ENCODE data around the gene CLCF1.
"Not testable (repeated sequence)": the region's sequence is repeated elsewhere in the genome, so short reads cannot be mapped to it uniquely, and the experiment has no call there.

Gene CLCF1

DNA sequence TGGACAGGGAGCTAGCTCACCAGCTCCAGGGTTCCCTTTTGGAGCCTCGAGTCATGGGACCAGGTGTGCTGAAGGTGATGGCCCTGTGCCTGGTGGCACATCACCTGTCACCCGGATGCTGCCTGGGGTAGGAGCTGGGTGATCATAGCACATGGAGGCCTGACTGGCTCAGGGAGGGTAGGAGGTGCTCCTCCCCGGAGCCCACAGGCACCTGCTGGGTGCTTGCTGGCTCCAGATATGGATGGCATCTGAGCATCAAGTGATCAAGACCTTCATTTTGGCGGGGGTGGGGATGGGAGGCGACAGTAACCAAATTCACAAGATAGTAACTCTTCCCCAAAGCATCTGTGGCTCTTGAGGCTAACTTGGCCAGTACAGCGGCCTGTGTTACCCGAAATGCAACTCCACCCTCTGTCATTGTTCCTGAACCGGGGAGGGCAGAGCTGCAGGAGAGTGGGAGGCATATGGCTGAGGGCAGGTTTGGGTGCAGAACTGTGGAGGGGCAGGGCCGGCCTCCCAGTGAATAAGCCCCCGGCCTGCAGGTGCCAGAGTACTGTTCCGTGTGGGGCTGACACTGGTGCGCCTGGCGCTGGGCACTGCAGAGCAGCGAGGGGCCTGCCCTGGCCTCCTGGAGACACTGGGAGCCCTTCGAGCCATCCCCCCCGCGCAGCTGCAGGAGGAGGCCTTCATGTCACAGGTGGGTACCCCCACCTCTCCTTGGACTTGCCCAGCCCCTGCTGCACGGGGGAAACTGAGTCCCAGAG is 35.2 kb upstream of the CLCF1 start:
- DNase-seq, result no peak

- no peak for DNase-seq
Observed at GRCh38 chr11:67407688-67408163, 34.3 kb upstream of the CLCF1 start.

- no peak for DNase-seq
Observed at GRCh38 chr11:67406969-67407687, 33.7 kb upstream of the CLCF1 start.

DNA sequence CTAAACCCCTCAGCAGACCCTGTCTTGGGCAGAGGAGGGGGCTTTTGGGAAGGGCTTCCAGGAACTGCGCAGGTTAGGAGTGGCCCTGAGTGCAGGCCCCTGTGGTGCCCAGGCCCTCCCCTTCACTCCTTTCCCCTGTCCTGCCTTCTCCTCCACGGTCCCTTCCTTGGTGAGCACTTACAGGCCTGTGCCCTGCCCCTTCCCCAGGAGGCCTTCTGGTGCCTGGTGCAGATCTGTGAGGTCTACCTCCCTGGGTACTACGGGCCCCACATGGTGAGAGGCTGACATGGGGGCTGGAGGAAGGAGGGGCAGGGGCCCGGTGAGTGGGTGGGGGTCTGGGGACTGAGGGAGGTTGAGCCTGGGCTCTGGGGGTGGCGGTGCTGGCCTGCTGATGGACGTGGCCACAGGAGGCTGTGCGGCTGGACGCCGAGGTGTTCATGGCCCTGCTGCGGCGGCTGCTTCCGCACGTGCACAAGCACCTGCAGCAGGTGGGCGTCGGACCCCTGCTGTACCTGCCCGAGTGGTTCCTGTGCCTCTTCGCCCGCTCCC is 33.1 kb upstream of the CLCF1 start:
- no peak for DNase-seq

DNA sequence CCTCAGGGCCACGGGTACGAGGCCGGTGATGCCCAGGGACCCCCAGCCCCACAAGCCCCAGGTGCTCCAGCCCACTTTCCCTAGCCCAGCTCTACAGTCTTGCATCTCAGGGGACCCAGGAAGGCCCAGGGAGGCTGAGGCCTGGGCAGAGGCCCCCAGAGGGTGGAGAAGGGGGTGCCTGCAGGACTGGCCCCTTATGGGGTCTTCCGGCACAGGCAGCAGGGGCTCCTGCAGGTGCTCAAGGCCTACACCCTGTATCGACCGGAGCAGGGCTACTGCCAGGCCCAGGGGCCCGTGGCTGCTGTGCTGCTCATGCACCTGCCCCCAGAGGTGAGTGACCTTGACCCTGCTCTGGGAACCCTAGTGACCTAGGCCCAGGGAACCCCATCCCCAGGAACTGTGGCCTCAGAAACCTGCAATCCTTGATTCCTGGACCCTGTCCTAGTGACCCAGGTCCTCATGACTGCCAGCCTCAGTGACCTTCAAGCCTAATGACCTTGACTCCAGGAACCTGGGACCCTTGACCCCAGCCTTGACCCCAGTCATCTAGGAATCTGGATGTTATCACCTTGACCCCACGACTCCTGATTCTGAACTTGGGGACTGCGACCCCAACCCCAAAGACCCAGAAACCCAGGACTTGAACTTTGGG is 32.4 kb upstream of the CLCF1 start:
- no peak for DNase-seq

DNA sequence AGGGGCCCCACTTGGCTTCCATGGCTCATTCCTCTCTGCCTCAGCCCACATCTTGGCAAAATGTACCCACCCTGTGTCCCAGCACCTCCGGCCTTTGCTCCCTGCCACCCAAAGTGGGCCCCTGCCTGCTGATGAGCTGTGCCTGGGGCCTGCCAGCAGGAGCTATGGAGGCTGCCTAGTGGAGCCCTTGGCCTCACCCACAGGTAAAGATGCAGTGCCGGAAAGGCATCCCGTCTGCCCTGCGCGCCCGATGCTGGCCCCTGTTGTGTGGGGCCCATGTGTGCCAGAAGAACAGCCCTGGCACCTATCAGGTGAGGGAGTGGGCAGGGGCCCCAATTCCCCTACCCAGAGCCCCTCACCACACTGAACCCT is 31.8 kb upstream of the CLCF1 start:
- no peak for DNase-seq

GRCh38 chr11:67404515-67405195 is 31.3 kb upstream of the CLCF1 start:
- no peak for DNase-seq

DNA sequence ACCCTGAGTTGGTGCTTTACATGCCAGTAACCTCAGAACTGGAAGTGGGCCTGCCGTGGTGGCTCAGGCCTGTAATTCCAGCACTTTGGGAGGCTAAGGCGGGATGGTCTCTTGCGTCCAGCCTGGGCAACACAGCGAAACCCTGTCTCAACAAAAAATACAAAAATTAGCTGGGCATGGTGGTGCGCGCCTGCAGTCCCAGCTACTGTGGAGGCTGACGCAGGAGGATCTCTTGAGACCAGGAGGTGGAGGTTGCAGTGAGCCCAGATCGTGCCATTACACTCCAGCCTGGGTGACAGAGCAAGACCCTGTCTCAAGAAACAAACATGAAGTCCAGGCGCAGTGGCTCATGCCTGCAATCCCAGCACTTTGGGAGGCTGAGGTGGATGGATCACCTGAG is 29.7 kb upstream of the CLCF1 start:
- not testable (repeated sequence) for DNase-seq

- peak; percentile 52 for DNase-seq
Observed at GRCh38 chr11:67402192-67402839, 28.9 kb upstream of the CLCF1 start.

GRCh38 chr11:67401495-67402191 is 28.2 kb upstream of the CLCF1 start, which contains the start of gene PPP1CA:
Gene PPP1CA (minus strand): TSS chr11:67401858. CDS start chr11:67401782, 76 bp downstream.
- DNase-seq, result peak; percentile 74

GRCh38 chr11:67400942-67401494 is 27.6 kb upstream of the CLCF1 start:
- no peak for DNase-seq

GRCh38 chr11:67400251-67400941 is 27.0 kb upstream of the CLCF1 start:
- no peak for DNase-seq

- DNase-seq, result no peak
Observed at GRCh38 chr11:67398661-67399563, 25.5 kb upstream of the CLCF1 start.

DNA sequence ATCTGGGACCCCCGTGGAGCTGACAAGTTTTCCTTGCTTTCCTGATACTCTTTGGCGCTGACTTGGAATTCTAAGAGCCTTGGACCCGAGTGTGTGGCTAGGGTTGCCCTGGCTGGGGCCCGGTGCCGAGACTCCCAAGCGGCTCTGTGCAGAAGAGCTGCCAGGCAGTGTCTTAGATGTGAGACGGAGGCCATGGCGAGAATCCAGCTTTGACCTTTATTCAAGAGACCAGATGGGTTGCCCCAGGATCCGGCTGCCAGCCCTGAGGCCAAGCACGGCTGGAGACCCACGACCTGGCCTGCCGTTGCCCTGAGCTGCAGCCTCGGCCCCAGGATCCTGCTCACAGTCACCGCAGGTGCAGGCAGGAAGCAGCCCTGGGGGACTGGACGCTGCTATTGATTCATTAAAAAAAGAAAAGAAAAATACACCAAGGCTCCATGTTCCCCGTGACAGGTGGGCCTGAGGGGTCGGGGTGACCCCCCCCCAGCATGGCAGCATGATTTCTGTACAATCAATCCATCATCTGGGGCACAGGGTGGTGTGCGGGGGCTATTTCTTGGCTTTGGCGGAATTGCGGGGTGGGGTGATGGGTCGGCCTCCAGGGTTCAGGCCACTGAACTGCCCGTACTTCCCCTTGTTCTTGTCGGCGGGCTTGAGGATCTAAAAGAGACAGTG is 24.7 kb upstream of the CLCF1 start:
- DNase-seq, result no peak

DNA sequence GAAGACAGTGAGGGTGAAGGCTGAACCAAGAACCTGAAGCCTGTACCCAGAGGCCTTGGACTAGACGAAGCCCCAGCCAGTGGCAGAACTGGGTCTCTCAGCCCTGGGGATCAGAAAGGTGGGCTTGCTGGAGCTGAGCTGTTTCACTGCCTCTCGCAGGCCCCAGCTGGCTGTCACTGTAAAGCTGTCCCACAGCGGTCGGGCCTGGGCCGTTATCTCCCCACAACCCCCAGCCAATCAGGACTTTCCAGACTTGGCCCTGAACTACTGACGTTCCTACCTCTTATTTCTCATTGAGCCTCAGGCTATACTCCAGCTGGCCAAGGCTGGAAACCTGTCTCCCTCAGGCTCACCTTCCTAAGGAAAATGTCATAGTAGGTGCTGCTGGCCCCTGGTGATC is 24.1 kb upstream of the CLCF1 start:
- DNase-seq, result no peak

GRCh38 chr11:67396587-67397389 is 23.4 kb upstream of the CLCF1 start:
- DNase-seq, result no peak

DNA sequence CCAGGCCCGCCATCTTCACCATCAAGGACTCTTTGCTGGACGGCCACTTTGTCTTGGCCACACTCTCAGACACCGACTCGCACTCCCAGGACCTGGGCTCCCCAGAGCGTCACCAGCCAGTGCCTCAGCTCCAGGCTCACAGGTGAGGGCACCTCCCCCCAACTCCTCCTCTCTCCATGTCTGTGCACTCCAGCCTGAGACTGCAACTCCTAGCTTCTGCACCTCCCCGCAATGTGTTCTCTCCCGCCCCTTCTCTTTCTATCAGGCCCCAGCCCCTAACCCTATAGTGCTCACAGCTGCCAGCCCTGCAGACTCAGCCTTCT is 22.8 kb upstream of the CLCF1 start:
- no peak for DNase-seq

- no peak for DNase-seq
Observed at GRCh38 chr11:67395555-67396258, 22.3 kb upstream of the CLCF1 start.
